ENCODE measurements around the gene VPS13D.
"Not testable (repeated sequence)": the region's sequence is repeated elsewhere in the genome, so short reads cannot be mapped to it uniquely, and the experiment has no call there.

The VPS13D gene

DNA sequence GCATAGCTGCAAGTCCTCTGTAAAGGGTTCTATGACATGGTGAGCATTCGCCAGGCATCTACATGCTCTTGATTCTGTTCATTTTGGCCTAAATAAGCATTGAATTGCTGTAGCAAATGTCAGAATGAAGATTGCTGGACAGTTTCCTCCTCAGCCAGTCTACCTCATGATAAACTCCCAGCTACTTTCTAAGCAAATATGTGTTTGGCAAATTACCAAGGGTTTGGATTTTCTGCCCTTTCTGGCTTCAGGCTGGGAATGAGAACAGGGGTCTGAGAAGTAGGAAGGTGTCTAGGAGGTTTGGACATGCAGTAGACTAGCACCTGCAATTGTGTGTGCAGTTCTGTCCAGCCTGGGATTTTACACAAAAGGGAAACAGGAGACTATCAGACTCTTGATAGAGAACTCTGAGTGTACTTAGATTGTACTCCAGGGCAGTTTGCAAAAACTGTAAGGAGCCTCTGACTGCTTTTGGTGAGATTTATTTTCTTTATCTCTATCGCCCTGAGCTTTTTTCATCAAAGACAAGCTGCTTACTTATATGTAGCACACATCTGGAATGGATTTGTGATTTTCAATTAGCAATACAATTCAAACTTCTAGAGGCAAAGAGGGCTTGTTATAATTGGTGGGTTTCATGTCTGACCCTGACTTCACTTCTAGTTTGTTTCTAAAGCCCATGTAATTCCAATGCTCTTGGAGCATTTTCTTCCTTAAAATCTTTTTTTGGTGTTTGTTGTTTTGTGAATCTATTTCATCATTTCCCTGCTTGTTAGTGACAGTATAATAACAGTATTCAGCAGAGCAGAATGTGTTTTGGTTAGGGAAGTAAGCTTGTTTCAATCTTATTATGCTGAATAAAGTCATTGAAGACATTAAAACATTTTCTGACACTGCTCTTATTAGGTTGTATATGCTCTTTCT, 150.8 kb downstream of the VPS13D start:
- no peak for DNase-seq

DNA sequence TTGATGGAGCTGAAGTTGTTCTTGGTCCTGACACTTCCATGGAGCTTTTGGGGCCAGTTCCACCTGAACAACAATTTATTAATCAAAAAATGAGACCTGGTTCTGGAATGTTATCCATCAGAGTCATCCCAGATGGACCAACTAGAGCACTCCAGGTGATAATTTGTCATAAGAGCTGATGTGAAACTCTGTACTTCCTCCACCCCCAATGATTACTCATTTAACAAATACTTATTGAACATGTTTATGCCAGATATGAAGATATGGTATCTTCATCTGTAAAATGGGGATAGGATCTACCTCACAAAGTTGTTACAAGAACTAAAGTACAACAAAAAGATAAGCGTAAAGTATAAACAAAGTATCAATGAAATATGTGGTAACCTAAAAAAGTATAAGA, 153.2 kb downstream of the VPS13D start:
- no peak for DNase-seq

DNA sequence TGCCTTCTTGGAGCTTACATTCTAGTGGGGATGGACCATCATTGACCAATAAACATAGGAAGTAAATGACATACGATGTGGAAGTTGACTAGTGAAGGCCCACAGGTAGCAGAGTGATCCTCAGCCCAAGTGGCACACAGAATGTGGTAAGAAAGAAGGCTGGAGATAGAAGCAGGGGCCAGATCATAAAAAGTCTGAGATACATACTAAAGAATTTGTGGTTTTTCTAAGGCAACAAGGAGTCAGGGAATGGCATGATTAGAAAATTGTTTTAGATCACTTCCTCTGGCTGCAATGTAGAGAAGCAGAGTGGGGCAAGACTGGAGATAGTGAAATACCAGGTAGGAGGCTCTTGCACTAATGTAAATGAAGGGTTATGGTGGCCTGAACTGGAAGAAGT, 154.0 kb downstream of the VPS13D start:
- DNase-seq = no peak

DNA sequence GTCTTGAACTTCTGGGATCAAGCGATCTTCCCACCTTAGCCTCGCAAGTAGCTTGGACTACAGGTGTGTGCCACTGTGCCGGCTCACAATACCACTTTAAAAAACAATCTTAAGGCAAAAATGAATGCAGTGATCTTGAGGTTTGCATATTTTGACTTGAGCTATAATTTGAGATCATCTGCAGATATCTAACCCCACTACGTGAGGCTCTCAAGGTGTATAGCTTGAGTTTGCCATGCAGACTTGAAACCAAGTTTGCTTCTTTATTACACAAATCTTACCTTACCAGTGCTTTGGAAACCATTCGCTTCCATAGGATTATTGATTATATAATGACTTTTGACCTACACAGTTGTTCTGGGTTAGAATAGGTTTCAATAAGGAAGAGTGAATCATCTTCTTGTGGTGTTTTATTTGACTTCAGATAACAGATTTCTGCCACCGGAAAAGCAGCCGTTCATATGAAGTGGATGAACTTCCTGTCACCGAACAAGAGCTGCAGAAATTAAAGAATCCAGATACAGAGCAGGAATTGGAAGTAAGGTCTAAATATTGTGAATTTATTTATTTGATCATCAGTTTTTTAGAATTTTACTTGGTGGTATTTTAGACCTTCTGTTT, 155.1 kb downstream of the VPS13D start:
- DNase-seq = no peak

DNA sequence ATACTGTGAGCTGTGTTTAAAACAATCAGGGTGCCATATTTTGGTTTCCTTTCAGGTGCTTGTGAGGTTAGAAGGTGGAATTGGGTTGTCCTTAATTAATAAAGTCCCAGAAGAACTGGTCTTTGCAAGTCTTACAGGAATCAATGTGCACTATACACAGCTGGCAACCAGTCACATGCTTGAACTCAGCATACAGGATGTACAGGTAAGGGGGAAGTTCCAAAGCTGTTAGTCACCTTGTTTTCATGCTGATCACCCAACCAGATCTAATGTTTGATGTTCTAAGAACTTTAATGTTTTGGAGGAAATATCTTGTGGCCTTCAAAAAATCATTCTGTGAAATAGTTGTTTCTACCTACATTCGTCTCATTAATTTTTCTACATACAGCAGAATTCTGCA, 156.3 kb downstream of the VPS13D start:
- no peak for DNase-seq

DNA sequence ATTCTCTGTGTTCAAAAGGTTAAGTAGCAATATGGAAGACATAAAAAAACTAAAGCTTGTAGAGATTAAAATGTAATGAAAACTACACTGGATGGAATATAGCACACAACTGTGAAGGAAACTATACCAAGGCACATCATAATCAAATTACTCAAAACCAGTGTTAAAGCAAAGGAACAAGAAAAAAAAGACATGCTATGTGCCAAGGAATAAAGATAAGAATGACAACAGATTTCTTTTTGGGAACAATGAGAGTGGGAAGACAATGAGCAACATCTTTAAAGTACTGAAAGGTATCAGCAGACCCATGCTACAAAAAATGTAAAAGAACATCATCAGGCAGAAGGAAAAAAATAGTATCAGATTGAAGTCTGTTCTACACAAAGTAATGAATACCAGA, 157.8 kb downstream of the VPS13D start:
- DNase-seq = no peak

DNA sequence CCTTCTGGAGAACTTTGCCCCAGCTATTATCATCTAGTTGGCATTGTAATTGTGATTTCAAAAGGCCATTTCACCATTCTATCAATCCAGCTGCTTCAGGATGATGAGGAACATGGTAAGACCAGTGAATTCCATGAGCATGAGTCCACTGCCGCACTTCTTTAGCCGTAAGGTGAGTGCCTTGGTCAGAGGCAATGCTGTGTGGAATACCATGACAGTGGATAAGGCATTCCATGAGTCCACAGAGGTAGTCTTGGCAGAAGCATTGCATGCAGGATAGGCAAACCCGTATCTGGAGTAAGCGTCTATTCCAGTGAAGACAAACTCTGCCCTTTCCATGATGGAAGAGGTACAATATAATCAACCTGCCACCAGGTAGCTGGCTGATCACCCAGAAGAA, 160.5 kb downstream of the VPS13D start:
- not testable (repeated sequence) for DNase-seq

DNA sequence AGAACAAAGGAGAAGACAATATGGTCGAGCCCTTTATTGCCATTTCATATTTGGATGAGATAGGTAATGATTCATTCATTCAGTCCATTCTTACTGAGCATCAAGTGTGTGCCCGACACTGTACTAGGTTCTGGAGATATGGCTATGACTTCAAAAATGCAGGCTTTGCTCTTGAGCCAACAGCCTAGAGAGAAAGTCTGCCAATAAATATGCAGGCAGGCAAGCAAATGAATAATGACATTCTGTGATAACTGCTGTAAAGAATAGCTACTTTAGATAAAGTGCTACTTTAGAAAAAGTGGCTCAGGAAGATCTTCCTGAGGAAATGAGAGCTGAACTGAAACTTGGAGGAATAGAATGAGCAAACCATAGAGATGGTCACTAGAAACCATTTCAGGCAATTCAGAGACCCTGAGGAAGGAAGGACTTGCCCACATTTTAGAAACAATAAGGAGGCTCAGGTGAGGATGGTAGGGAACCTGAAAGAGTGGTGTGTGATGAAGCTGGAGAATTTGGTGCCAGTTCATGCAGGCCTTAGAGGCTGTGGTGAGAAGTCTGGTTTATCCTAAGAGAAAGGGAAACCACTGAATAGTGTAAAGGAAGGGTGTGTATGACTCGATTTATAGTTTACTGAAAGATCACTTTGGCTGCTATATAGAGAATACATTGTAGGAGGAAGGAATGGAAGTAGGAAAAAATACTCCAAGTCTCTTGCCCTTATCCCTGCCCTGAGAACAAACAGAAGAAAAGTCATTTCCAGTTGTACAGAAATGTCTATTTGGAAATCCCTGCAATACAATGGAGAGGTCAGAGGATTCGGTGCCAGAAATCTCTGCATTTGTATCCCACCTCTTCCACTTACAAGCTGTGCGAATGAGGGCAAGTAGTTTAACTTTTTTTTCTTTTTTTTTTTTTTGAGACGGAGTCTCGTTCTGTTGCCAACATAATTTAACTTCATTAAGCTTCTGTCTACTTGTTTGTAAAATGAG, 167.9 kb downstream of the VPS13D start:
- DNase-seq = no peak

DNA sequence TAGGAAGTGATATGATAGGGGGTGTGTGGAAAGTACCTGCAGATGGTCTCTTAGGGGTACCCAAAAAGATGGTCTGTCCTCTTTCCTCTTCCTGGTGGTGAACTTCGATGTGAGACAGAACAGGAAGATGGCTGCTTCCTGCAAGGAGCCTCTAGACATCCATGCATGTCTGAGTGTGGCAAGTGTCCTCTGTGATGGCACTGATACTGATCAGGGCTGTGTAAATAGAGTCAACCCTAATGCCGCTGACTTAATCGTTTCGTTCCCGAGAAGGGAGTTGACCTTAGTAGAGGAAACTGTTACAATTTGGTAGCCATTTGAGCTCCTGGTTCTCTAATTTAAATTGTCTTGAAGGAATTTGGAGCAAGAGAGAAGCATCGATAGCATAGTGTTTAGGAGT, 168.6 kb downstream of the VPS13D start:
- no peak for DNase-seq

DNA sequence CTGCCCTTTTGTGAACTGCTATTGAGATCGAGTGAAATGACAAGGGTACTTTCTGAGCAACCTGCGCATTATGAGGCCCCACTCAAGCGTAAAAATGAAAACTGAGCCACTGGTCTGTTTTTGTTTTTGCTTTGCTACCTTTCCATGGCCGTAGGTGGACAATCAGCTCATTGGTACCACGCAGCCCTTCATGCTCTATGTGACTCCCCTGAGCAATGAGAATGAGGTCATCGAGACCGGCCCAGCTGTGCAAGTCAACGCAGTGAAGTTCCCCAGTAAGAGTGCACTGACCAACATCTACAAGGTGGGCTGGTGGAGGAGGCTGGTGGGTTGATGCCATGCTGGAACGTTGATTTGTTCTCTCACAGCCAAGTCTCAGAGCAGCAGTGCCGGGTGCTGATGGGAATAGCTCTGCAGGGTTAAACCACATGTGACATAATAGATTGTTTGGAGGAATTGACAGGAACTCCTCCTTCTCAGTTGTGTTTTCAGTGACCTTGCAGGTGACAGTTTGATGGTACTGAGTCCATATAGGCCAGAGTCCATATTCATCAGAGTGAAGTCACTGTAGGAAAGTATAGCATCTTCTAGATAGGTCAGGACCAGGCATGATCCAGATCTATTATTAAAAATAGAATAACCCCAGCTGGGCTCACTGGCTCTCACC, 170.3 kb downstream of the VPS13D start:
- no peak for DNase-seq

DNA sequence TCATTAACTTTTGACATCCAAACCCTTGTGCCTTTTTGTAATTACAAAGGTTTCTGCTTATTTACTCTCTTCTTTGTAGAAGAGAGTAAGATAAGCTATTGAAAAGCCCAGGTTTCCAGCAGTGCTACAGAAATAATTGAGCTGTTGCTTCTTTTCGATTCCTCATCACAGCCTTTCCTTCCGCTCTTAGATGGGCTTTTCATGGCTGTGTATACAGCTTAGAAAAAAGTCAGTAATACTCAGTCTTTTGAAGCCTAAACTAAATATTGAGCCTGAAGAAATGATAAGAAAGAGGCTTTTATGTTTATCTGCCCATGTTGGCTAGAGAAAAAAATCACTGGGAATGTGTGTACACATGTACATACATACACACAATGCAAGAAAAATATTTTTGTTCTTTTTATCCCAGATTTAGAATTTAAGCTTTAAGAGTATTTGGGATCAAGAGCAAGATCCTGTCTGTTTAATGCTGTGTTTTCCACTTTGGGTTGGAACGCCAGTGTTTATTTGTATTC, 172.4 kb downstream of the VPS13D start:
- no peak for DNase-seq

DNA sequence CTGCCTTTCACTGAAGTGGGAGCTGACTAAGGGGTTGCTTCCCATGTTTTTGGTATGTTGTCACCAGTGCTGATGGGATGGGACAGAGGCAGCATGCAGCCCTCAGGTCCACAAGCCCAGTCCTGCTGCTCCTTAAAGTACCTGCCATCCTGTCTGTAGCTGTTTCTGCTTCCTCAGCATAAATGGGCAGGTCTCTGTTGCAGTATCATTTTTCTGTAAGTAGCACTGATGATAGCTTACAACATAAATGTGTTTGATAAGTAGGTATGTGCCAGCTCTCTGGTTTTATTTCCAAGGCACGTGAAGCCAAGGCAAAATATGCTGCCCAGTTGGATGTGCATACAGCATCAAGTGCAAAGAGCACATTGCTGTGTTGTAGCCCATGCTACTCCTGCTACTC, 173.0 kb downstream of the VPS13D start:
- DNase-seq = no peak

DNA sequence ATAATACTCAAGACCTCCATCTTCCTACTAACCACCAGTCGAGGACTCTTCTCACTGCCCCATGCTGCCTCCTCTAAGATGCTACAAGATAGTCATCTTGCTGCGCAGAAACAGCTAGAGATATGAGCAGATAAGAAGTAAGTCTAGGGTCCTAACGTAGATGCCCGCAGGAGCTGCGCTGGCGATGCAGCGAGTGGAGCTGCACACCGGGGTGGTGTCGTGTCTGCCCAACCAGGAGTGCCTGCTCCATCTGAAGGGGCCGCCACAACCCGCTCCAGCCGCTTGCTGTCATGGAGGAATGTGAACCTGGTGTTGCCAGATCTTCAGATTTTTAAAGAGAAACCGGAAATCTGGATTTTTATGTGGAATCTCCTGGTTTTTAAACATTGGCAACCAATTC, 175.1 kb downstream of the VPS13D start:
- no peak for DNase-seq

DNA sequence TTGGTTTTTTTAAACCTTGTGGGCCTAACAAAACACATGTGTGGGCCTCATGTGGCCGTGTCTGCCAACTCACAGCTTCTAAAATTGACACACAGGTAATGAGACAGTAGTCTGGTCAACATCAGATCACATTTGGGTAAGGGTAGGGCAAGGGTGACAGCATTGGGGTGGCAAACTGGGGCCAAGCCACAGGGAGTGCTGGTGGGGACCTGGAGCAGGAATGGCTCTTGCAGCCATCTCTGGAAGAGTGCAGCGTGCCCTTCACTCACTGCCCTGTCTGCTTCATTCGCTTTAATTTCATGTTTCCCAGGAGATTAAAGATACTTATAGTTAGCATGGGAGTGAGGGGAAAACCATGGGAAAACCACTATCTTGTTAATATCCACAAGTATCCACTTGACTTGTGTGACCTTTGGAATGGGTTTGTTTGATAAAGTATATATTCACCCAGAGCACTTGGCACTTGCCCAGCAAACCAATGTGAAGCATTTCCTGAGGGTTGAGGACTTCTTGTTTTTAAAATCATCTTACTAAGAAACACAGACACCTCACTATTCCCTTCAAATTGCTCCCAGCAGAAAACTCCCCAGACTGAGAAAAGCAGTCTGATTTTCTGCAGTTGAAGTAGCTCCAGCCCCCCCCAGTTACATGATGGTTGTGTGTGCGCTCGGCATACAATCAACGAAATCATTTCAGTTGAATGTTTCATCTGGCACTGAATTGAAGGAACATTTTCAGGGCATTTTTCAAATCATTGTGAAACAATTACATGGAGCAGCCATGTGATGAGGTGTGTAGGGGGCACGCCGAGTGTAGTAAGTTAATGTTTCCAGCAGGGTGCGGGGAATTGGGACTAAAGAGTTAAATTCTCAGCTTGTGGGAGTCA, 175.7 kb downstream of the VPS13D start:
- DNase-seq = no peak

DNA sequence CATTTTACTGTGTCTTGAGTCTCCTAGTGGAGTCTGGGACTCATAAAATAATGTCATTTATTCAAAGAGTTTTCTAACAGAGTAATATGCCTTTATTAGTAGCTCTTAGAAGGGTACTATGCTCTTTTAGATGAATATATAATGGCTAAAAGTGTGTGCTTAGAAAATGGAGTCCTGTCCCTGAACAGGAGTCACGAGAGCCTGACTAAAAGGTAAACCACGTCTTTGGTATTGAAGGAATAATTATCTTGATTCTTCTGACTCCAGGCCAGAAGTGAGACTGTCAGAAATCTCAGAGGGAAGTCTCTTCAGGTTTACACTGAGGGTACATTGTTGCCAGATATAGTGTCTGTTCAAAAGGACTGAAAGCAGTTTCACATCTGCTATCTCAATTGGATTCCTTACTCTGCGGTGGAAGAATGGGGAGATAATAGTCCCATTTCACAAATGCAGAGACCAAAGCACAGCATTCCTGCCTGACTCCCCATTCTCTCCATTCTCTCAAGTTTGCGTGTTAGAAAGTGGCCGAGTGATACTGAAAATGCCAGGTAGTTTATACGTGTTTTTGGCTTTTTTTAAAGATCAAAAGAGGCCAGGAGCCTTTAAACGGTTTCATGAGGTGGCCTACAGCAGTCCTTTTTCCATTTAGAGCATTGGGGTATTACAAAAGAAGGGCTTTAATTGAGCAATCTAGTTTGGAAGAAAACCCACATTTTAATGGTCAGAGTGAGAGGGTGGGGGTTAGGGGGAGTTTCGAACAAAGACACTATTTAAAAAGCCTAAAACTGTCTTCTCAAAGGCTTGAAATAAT, 176.6 kb downstream of the VPS13D start:
- no peak for DNase-seq

DNA sequence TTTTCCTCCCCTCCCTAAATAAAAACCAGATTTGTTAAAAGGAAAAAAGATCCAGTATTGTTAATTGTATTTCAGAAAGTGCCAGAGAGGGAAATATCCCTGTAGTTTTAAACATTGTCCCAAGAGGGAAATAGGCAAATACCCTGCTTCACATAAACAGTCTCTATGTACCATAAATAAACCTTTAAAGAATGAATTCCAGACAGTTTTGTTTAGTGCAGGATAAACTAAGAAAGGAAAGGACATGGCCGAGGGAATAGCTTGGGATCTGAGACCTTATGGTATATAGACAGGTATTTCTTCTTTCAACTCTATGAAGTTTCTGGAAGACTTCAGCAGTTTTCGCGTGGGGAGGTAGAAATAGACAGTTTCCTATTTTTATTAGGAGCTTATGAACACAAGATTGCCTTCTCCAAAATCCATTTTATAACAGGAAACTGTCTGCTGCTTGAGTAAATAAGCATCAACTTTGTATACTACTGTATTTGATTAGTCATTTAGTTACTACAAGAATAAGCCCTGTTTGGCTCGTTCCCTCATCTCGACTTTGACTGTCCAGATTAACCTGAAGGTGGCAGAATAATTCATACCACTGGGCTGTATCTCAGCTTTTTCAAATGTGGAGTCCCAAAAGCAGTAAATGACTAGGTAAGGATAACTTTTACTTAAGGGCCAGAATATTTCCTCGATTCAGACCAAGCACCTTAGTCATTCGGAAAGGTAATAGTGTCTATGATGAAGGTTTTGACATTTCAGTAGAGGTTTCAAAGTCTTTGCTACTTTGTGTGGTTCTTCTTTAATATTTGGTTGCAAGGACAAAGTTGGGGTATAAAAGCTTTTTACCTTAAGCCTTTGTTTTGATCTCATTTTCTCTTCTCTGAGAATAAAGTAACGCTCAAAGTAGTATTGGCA, 177.5 kb downstream of the VPS13D start:
- DNase-seq = no peak

DNA sequence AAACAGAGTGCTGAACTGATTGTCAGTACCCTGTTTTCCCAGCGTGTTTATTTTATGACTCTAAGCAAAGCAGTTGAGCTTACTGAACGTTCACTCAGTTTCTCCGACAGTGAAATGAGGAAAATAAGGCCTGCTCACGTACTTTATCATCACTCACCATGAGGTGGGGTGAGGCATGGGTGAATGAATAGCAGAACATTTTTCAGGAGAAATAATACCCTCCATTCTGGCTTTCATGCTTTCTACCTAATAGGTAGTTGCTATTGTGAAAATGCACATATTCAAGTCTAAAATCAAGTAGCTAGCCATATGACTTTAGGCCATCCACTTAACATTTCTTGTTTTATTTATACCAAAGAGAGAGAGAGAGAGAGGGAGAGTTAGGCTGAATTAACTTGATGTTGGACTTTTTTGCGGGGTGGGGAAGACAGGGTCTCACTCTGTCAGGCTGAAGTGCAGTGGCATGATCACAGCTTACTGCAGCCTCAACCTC, 178.2 kb downstream of the VPS13D start:
- DNase-seq = no peak

DNA sequence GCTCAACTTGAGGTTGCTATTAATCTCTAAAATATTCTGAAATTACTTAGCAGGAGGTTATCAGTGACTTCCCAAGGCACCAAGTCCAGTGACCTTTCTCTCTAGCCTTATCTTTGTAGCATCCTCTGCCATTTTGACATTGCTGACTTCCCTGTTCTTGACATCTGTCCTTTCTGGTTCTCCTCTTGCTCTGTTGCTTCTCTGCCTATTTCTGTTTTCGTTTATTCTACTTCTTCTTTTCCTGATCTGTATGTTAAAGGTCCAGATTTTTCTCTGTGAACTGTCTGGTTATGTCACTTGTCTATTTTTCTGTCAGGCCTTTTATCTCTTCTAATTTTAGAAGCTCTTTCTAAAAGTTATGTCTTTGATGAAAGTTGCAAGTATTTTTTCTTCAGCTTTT, 178.8 kb downstream of the VPS13D start:
- no peak for DNase-seq

DNA sequence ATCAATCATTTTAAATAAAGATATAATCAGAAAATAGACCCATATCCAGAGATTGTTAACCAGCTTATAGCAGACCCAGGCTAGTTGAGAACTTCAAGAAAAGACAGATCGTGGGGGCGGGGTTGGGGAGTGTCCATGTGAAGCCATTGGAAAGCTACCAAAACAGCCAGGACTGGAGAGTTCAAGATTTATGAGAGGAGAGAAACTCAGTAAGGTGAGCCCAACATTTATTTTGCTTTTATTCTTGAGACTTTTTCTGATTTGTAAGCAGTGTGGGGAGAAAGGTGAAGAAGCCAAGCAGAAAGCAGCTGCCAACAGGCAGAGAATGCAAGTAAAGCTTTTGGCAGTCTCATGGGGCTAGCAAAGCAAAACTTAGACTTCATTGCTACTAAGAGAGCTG, 179.9 kb downstream of the VPS13D start:
- DNase-seq = no peak

All from NK-92 treated with Interleukin-12 subunit alpha and Interleukin-12 subunit beta, amount 100 ng/mL, for 24 hours (cell line).